HG03558 (cell line): ENCODE results near the gene FAM222A.

Experiments used
- ATAC-seq: cut with Tn5 transposase; IDR thresholded peaks from one replicate; pipeline ENCODE4 v1.9.1; 2021; ENCODE audit warnings: moderate number of reproducible peaks; ENCODE audit not compliant: unreplicated experiment; ENCODE audit errors: extremely low read depth

Gene FAM222A

DNA sequence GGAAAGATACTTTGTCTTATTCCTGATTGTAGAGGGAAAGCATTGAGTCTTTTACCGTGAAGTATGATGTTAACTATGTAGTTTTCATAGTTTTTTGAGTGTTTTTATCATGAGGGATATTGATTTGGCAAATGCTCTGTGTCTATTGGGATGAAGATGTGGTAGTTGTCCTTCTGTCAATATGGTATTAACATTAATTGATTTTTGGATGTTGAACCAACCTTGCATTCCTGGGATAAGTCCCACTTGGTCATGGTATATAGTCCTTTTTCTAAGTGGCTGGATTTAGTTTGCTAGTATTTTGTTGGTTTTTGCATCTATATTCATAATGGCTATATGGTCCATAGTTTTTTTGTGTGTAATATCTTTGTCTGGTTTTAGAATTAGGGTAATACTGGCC, 42.8 kb downstream of the FAM222A start:
- no peak for ATAC-seq

DNA sequence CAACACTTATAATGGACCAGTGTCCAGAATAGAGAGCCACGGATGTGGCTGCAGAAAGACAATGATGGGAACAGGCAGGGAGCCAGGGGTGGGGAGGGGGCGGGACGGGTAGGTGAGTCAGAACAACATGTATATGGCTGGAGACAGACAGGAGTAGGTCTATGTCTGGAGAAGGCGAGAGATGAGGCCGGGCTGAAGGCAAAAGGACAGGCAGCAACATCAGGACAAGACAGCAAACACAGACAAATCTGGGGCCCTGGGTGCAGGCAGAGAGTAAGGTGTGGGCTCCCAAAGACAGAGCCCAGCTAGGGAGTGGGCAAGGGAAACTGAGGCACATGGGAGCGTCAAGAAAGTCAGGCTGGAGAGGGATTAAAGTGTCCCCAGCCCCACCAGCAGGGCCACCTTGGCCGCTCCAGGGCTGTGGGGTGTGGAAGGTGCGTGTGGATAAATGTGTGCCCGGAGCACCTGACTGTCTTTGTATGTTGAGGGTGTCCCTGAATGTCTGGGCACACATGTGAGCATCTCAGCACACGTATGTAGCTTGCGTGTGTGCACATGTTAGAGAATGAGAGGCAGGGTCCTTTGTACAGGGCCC, 44.1 kb downstream of the FAM222A start:
- ATAC-seq: no peak

DNA sequence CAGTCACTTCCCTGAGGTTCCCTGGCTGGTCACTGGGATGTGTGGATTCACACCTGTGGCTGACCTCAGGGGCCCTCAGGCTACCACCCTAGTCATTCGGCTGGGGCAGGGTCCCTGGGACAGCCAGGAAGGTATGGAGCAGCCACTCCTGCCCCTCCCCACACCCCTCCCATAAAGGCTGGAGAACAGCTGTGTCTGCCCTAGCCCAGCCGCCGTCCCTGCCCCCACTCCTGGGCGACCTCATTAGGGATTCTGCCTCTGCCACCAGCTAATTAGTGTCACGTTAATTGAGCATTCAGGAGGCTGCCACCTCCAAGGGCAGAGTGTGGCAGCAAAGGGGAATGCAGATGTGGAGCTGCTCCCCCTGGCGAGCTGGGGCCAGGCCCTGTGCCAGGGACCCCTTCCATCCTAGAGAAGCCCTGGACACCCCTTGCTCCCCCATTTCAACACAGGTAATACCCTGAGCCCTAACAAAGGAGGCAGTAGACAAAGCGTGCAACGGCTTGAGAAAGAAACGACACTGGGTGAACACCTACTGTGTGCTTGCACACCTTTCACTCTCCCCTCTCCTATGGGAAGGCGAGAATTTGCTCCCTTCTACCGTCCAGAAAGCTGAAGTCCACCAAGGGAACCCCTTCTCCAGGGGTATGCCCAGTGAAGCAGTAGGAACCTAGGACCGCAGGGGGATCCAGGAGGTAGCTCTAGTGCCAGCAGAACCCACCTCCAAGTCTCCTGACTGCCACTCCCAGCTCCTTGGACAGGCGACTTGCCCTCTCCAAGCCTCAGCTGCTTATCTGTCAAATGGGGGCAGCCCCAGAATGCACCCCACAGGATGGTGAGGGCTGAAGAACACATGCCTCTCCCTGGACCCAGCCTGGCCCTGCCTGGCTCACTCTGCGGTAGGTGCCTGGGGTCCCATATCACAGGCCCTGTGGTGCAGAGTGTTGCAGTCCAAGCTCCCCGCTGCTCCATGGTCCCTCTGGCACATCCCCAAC, 45.1 kb downstream of the FAM222A start:
- ATAC-seq: no peak

DNA sequence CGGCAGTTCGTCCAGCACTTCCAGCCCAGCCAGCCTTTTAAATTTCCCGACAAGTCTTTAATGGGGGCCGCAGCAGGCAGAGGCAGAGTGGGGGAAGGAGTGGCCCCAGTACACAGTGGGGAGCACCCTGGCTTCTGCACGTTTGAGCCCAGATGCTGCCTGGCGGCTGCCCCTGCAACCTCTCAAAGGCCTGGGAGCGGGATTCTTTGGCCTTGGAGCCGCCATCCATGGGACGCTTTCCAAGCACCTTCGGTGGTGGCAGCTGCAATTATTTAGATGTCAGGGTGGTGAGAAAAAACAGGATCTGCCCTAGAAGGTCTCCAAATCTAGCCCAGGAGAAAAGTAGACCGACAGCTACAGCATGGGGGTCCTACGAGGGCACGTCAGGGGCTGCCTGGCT, 46.0 kb downstream of the FAM222A start:
- no peak for ATAC-seq

DNA sequence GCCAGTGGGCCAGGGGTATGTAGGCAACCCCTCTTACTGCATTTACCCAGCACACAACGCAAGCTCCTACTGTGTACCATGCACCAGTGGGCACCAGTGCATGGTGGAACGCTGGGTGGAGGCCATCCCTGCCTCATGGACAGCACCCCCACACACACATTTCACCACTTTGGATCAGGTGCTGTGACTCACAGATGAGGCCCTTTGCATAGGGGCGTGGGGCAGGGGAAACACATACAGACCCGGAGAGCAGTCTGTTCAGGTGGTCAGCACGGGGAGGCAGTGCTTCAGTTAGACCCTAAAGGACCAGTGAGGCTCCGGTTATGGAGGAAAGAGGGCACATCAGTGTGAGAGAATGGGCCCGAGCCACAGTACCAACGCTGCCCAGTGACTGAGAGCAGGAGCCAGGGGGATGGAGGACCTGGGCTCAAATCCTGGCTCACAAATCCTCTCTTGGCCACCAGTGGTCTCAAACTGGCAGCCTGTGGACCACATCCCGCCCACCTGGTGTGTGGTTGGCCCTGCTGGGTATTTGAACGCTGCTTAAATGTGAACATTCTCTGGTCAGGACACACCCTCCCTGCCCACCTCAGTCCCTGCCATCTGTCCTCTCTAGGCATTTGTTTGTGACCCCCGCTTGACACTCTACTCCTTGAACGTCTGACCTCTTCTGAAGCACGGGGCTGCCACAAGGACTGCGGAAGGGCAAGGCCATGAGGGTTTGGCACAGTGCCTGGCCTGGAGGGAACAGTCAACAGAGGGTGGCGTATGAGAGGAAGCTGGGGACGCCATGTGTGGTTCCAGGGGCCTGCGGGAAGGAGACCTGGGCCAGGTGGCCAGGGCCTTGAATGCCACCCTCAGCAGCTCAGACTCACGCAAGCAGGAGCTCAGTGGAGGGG, 46.7 kb downstream of the FAM222A start:
- ATAC-seq: no peak

DNA sequence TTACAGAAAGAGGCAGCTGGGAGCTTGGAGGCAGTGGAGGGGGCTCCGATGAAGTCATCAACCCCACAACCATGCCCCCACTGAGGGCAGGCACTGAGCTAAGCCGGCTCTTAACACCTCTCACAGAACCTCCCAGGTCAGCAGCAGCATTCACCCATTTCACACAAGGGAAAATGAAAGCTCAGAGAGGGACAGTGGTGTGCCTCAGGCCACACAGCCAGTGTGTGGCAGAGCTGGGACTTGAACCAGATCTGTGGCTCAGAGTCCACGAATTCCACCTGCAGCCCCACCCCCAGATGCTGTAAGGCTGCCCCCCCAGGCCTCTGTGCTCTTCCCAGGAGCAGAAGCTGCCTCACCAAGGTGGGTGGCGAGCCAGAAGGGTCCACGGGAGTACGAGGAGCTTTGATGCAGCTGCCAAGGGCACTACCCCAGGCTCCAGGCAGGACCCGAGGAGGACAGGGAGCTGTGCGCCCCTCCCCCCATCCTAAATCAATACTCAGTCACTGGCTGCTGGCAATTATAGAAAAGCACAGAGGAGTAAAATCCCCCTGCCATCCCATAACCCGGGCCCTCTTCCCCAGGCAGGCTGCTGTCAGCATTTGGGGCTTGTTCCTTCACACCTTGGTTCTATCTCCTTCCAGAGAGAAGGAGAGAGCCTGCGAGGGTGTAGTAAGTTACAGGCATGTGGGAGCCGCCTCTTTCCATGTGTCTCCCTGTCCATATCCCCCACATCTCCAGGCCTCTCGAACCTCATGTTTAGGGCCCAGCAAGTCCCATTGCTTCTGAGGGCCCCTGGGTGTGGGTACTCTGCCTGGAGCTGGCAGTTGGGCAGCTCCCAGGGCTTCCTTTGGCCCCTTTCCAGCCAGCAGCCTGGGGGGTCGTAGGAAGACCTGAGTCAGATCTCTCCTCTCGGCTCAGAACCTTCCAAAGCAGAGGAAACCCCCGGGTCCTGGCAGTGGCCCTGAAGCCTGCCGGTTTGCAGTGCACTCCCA, 47.6 kb downstream of the FAM222A start:
- no peak for ATAC-seq

DNA sequence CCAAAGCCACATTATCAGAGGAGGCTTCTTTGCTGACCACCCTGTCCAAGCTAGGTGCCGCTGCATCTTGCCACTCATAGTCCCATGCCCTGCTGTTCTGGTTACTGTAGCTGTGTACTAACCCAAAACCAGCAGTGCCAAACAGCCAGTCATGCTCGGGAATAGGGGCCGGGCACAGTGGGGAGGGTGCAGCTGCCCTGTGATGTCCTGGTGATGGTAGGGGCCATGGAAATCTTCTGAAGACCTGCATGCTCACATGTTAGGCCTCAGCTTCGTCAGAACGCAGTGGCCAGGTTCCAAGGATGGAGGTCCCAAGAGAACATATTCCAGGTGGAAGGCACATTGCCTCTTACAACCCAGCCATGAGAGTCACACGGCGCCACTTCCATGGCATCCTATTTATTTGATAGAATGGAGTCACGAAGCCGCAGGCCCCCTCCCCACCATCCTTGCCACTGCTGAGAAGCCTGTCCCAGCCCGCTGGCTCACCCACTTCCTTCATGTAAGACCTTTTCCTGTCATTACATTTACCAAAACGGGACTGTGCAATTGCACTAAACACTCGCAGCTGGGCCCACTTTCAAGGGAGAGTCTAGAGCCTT, 48.5 kb downstream of the FAM222A start:
- ATAC-seq: no peak

DNA sequence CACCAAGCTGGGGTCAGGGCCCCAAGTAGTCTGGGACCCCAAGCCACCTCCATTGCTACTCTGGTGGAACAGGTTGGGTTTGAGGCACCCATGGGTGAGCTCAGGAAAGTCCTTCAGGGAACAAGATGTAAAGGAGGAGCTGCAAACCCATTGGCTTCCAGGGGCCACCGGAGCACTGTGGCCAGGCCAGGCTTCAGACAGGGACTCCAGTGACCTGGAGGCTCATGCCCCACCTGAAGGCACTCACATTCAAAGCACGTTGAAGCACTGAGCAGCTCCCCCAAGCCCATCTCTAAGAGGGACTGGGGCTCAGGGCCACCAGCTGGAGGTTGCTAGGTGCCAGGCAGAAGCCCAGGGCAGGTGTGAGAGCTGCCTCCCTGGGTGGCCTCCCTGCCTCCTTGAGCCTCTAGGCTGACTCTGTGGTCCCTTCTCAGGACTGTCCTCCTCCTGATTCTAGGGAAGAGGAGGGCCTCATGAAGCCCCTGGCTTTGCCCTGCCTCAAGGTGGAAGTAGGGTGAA, 49.1 kb downstream of the FAM222A start:
- no peak for ATAC-seq

DNA sequence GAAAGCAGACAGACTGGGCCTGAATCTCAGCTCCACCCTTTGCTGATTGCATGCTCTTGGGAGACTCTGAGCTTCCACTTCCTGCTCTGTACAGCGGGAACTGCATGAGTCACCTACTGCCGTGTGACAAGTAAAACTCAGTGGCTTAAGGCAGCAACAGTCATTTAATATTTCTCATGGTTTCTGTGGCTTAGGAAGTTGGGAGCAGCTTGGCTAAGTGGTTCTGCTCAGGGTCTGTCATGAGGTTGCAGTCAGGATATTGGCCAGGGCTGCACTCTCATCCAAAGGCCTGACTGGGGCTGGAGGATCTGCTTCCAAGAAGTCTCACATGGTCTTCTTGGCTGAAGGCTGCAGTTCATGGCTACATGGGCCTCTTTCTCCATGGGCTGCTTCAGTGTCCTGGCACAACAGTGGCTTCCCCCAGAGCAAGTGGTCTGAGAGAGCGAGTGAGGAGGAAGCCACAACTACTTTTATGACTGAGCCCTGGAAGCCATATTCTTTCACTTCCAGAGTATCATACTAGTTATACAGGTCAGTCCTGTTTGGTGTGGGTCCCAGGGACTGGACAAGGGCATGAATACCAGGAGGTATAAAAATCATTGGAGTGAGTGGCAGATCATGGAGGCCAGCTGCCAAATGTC, 49.7 kb downstream of the FAM222A start:
- ATAC-seq: no peak

DNA sequence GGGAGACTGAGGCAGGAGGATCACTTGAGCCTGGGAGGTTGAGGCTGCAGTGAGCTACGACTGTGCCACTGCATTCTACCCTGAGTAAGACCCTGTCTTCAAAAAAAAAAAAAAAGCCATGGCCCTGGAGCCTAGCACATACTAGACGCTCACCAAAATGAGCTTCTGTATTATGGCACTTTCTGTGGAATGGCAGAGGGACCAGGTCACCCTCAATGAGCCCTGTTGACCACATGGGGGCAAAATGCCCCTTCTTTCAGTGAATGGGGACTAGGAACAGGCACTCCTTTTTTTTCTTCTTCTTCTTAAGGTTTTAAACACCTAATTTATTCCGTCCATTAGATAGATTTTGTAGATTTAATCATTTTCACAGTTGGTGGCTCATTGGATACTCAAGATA, 50.5 kb downstream of the FAM222A start:
- no peak for ATAC-seq

DNA sequence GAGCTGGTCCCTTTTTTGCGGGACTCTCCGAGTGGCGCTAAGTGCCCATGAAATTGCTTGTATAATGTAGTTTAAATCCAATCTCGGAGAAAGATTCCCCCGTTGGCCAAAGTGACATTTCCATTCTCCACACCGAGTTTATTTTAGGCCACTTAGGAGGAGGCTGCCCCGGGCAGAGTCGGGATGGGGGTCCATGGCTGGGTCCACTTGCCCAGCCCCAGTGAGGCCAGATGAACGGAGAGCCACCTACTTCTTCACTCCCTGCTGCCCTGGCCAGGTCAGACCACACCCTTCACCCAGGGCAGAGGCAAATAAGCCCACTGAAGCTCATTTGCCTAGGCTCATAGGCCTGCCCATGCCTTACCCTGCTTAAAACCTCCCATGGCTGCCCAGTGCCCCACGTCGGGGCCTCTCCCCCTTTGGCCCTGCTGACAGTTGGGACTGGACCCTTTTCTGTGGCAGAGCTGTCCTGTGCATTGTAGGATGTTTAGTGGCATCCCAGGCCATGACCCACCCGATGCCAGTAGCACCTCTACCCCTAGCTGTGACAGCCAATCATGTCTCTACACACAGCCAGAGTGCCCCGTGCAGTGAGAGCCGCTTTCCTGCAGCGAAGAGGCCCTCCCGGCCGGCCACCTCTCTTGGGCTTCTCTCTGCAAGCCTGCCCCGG, 51.3 kb downstream of the FAM222A start:
- no peak for ATAC-seq

DNA sequence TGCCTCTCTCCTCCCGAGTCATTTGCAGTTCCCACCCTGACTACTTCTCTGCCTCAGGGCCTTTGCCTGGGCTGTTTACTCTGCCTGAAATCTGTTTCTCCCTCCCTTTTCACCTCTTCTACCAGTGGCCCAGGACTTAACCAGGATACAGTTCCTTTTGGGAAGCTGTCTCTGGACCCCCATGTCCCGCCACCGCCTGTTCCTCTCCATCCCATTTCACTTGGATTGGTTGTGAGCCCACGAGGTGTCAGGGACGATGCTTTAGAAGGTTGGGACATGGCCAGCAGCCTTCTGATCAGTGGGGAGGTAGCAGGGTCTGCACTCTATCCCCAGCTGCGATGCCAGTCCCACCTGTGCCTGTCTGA, 51.8 kb downstream of the FAM222A start:
- ATAC-seq: no peak

DNA sequence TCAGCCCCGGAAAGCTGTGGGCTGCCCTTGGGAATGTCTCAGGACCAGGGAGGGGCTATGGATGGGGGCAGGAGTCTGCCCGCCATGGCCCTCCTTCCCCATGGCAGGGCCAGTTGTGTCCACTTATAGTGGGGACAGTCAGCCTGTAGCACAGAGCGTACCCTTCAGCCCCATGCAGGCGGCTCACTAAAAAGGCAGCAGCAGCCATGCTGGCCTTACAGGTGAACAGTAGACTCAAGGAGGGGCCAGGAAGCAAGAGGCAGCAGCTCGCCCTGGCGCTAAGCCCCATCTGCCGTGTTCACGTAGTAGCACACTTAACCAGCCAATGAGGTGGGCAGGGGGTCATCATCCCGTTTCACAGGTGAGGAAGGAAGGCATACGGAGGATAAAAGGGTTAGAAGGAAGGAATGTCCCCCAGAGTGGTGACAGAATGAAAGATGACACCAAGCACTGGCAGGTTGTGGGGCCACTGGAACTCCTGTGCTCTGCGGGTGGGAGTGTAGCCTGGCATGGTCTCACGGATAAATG, 52.7 kb downstream of the FAM222A start:
- ATAC-seq: no peak

DNA sequence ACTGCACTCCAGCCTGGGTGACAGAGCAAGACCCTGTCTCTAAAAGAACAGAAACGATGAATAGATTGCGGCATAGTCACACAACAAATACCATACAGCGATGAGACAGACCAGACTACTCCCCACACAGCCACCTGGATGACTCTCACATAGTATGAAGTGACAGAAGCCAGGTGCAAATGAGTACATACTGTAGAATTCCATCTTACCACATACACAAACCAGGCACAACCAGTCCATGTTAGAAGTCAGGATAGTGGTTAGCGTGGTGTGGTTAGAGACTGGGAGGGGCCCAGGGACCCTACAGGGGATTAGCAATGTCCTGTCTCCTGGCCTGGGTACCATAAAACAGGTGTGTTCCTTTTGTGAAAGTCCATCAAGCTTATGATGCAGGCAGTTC, 53.8 kb downstream of the FAM222A start:
- ATAC-seq: no peak

DNA sequence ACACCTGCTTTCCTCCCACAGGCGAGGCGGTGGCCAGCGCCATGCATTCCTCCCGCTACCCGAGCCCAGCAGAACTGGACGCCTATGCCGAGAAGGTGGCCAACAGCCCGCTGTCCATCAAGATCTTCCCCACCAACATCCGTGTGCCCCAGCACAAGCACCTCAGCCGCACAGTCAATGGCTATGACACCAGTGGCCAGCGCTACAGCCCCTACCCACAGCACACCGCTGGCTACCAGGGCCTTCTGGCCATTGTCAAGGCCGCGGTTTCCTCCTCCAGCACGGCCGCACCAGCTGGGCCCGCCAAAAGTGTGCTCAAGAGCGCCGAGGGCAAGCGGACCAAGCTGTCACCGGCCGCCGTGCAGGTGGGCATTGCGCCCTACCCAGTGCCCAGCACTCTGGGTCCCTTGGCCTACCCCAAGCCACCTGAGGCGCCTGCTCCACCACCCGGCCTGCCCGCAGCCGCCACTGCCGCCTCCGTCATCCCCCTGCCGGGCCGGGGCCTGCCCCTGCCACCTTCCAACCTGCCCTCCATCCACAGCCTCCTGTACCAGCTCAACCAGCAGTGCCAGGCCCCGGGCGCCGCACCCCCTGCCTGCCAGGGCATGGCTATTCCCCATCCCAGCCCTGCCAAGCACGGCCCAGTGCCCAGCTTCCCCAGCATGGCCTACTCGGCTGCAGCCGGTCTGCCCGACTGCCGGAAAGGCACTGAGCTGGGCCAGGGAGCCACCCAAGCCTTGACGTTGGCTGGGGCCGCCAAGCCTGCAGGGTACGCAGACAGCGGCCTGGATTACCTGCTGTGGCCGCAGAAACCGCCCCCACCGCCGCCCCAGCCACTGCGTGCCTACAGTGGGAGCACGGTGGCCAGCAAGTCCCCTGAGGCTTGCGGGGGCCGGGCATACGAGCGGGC, 54.6 kb downstream of the FAM222A start:
- no peak for ATAC-seq

DNA sequence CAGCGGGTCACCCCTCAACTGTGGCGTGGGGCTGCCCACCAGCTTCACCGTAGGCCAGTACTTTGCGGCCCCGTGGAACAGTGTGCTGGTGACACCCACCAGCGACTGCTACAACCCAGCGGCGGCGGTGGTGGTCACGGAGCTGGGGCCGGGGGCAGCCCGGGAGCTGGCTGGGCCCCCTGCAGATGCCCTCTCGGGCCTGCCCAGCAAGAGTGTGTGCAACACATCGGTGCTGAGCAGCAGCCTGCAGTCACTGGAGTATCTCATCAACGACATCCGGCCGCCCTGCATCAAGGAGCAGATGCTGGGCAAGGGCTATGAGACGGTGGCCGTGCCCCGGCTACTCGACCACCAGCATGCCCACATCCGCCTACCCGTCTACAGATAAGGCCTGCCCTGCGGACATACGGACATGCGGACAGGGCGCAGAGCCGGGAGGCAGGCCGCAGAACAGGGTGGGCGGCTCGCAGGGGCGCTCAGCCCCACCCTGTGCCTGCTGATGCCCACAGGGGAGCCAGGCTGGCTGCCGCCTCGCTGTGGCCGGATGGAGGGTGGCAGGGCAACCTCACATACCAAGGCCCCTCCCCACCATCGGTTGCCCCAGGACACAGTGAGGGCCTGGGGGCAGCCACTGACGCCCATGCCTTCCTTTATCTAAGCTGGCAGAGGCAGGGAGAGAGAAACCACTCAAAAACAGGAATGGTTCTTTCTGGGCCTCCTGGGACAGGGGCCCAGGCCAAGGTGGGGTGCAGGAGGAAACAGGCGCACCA, 55.5 kb downstream of the FAM222A start:
- ATAC-seq: no peak
